Fibroblast of mammary gland (primary cell): ENCODE data around the gene GPR150.

ENCODE experiments used
- DNase-seq: peaks from one replicate; pipeline ENCODE4 v3.0.0-alpha.2; 2010; ENCODE audit warnings: low read depth
- H3K4me3 ChIP-seq: 2 replicates; pipeline ENCODE4 v1.5.1; 2011; ENCODE audit warnings: low read depth, mild to moderate bottlenecking, low read length, moderate library complexity; ENCODE audit not compliant: control insufficient read depth
- TF ChIP-seq, protein P1 (sequence below): conservative IDR thresholded peaks from 2 replicates; pipeline ENCODE4 v1.5.1; 2011; ENCODE audit warnings: low read depth, low read length, inconsistent platforms; ENCODE audit not compliant: control insufficient read depth, insufficient read depth

GPR150 gene

DNA sequence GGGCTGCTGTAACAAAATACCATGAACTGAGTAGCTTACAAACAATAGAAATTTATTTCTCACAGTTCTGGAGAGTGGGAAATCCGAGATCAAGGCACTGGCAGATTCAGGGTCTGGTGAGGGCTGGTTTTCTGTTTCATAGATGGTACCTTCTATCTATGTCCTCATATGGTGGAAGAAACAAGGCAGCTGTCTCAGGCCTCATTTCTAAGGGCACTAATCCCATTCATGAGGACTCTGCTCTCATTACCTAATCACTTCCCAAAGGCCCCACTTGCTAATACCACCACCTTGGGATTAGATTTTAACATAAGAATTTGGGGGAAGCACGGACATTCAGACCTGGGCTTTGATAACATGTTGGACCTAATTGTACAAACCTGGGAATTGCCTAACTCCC, 40.2 kb downstream of the GPR150 start:
- no peak for DNase-seq
- H3K4me3 ChIP-seq = no peak overlapping the region
- TF ChIP-seq, protein P1, sequence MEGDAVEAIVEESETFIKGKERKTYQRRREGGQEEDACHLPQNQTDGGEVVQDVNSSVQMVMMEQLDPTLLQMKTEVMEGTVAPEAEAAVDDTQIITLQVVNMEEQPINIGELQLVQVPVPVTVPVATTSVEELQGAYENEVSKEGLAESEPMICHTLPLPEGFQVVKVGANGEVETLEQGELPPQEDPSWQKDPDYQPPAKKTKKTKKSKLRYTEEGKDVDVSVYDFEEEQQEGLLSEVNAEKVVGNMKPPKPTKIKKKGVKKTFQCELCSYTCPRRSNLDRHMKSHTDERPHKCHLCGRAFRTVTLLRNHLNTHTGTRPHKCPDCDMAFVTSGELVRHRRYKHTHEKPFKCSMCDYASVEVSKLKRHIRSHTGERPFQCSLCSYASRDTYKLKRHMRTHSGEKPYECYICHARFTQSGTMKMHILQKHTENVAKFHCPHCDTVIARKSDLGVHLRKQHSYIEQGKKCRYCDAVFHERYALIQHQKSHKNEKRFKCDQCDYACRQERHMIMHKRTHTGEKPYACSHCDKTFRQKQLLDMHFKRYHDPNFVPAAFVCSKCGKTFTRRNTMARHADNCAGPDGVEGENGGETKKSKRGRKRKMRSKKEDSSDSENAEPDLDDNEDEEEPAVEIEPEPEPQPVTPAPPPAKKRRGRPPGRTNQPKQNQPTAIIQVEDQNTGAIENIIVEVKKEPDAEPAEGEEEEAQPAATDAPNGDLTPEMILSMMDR = no peak

DNA sequence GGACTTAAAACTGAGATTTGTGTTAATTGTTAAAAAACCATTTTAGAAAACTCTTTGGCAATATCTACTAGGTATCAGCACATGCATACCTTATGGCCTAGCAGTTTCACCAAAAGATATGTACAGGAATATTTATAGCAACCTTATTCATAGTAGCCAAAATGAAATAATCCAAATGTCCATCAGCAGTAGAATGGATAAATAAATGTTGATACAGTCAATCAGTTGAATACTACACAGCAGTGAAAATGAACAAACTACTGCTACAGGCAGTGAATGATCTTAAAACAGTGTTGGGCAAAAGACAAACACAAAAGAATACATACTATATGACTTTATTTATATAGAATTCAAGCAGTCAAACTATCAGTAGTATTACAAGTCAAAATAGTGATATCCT, 43.1 kb downstream of the GPR150 start:
- TF ChIP-seq, protein P1 = no peak
- no peak overlapping the region for H3K4me3 ChIP-seq
- DNase-seq = no peak

DNA sequence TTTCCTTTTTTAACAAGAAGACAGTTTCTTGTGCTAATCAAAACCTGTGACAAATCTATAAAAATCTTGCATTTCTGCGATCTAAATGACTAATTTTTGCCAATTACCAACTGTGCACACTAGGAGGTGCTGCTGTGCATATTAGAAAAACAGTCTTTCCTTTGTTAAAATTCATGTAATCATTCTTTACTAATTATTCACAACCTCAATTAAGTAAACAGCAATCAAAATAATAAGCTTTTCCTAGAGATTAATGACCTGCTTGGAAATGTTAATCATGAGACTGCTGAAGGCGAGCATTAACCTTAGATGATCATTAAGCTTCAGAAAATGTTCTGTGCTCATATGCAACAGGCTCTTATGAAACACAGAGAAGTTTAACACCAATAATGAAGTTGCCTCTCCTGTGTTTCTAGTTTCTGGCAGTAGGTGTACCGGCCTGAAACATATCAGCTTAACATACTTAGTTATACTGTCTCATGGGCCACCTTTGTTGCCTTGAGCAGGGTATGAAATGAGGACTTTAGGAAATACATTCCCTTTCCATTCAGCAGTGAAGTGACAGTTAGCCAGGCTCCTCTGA, 44.4 kb downstream of the GPR150 start:
- TF ChIP-seq, protein P1 = peak; percentile 88

DNA sequence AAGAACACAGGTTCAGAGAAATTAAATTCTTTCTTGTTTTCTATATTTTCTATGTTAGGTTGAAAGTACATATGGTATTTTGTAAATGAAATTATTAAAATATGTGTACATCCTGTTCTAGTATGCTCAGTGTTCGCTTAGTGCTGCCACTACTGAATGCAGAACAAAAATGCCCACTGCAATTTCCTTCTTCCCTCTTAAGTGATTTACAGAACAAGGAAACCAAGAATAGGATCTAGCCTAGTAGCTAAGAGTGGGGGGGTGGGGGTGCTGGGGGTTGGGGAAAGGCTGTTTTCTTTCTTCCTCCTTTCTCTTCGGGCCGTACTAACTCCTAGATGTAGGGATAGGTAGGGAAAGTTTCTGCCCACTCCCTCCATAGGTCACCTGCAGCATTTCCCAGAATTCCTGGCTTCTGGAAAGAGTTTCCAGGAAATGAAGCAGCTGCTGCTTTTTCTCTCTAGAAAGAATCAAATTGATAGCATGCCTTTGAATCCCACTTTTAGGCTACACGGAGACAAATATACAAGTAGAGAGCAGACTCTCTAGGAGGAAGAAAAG, 47.3 kb downstream of the GPR150 start:
- TF ChIP-seq, protein P1 = no peak
- no peak for DNase-seq
- H3K4me3 ChIP-seq = no peak overlapping the region

More for the DNA sequence above, 44.4 kb downstream of the GPR150 start:
- no peak overlapping the region for H3K4me3 ChIP-seq
- DNase-seq = peak; percentile 48

DNA sequence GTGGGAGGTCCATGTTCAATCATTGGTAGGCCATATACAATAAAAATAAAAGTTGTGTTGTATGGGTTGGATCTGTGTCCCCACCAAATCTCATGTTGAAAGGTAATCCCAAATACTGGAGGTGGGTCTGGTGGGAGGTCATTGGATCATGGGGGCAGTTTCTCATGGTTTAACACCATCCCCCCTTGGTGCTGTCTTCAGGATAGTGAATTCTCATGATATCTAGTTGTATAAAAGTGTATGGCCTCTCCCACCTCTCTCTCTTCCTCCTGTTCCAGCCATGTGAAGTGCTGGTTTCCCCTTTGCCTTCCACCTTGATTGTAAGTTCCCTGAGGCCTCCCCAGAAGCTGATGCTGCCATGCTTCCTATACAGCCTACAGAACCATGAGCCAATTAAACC, 47.8 kb downstream of the GPR150 start:
- H3K4me3 ChIP-seq = no peak overlapping the region
- TF ChIP-seq, protein P1 = no peak
- no peak for DNase-seq

DNA sequence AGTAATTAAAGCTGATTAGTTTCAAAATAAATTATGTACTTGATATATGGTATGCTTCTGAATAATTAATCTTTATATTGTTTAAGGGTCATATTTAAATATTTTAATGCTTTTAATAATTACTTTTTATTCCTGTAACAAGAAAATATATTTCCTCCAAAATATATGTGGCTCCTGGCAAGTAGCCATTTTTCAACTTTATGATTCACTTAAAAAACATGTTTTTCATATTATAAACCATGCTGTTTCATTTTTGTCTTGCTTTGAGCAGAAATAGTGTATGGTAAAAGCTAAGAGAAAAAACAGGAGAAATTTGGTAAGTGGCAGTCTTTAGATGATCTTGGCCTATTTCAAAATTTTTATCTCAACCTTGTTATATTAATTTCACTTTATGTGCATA, 48.3 kb downstream of the GPR150 start:
- TF ChIP-seq, protein P1 = no peak
- peak; percentile 49 for DNase-seq

More for the DNA sequence above, 48.3 kb downstream of the GPR150 start:
- no peak overlapping the region for H3K4me3 ChIP-seq
